GM21528 (cell line): ENCODE data around the gene DAD1.
"Not testable (repeated sequence)": the region's sequence is repeated elsewhere in the genome, so short reads cannot be mapped to it uniquely, and the experiment has no call there.

ENCODE experiments used
- ATAC-seq: cut with Tn5 transposase; IDR thresholded peaks from one replicate; pipeline ENCODE4 v1.9.1; 2021; ENCODE audit warnings: mild to moderate bottlenecking, moderate library complexity; ENCODE audit not compliant: unreplicated experiment, low FRiP score

Gene DAD1

GRCh38 chr14:22600027-22600426 is 11.0 kb upstream of the DAD1 start:
- ATAC-seq: no peak

GRCh38 chr14:22599349-22599748 is 10.3 kb upstream of the DAD1 start:
- ATAC-seq: no peak

DNA sequence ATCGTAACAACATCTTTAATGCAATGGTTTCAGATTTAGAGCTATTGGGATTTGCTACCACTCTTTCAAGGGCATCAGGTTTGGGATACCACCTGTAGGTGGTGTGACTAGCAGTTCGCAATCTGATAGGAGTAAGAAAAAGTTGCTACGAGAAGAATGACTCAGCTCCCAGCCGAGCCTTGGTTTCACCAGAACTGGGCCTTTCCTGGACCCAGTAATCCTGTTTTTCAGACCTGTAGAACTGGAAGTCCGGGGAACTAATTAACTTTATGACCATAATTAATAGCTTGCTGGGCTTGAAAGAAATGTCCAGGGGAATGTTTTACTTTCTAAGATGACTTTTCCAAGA is 9.8 kb upstream of the DAD1 start:
- no peak for ATAC-seq

DNA sequence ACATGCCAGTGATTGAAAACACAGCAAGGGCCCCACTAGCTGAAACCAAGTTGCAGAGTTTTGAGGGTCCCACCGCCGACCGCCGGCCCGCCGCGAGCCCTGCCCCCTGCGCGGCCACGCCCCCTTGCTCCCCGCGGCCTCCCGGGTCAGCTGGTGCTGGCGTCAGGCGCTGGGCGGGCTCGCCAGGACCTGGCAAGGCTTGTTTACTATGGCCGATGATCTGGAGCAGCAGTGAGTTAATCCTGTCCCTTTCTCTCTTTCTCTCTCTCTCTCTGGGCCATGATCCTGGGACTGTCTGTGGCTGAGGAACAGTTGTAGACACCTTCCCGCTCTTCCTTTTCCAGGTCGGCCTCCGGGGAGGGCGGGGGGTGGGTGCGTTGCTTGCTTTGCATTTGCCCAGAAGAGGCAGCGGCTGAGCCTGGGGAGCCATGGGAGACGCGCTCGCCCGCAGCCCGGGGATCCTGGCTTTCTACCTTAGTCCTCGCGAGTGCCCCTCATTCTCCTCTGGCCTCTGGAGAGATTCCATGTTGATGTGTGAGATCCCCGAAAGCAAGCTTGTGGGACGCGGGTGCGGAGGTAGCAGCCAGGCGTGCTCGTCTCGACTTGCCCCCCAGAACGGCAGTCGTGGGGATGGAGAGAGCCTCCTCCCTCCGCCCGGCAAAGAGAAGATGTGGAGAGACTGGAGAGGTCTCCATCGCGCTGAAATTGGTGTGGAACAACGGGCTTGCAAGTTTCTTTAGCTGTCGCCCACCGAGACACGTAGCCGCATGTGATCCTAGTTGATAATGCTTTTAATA is 9.3 kb upstream of the DAD1 start, which contains the start of gene ABHD4:
ABHD4 (plus strand) TSS at position 202 of the 797 bp plus-strand sequence; CDS start at position 209, 7 bp downstream.
- ATAC-seq: peak; percentile 80

DNA sequence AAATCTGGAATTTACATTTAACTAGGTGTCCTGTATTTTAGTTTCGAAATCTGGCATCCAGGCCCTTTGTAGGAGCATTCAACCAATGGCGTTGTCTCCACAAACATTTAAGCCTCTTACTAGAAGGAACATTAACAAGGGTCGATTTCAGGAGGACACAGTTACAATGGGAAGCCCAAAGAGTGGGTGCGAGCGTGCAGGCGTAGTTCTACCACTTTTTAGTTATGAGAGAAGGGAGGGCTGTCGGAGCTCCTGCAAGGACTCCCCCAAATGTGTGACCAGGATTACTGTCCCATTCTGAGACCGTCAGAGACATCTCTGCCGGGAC is 8.7 kb upstream of the DAD1 start:
- no peak for ATAC-seq

- ATAC-seq: no peak
Measured at GRCh38 chr14:22597265-22597664, 8.2 kb upstream of the DAD1 start.

DNA sequence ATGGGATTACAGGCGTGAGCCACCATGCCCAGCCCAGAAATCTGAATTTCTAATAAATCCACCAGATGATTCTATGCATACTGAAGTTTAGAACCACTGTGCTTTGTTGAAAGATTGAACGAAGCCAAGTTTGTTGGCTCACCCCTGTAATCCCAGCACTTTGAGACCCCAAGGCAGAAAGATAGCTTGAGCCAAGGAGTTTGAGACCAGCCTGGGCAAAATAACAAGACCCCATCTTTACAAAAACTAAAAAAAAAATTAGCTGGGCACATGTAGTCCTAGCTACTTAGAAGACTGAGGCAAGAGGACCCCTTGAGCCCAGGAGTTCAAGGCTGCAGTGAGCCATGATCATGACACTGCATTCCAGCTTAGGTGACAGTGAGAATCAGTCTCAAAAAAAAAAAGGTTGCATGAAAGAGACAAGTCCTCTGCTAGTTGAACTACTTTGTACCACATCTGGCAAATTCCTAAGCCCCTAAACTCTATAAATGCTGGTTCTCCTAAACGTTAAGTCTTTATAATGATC is 7.4 kb upstream of the DAD1 start:
- no peak for ATAC-seq

DNA sequence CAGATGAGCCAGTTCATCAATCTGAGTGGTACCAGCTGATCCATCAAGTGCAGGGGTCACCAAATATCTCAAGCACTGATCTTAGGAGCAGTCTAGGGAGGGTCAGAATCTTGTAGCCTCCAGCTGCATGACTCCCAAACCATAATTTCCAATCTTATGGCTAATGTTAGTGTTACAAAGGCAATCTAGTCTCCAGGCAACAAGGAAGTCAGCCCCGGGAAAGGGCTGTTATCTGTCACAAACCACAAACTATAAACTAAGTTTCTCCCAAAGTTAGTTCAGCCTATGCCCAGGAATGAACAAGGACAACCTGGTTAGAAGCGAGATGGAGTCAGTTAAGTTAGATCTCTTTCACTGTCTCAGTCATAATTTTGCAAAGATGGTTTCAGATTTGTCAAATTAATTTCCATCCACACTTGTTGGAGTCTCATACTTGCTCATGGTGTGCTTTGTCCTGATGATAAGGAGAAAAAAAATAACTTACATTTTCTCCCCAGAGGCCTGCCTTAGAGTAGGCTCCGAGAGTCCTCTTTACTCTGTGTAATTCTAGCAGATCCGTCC is 5.2 kb upstream of the DAD1 start:
- no peak for ATAC-seq

DNA sequence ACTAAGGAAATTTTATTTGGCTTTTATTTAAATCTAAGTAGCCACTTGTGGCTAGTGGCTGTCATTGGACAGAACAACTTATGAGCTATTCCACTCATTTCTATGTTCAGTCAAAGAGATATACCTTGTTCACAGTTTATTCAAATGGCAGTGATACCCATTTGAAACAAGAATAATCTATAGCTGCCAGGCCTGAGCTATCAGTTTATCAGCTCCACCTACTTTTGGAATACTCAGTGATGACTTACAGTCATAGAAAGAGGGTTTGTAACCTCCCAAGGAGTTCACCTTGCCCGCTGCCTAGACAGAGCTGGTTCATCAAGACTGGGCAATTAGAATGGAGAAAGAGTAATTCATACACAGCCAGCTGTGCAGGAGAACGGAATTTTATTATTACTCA is 4.6 kb upstream of the DAD1 start:
- ATAC-seq: no peak

- ATAC-seq: no peak
Measured at GRCh38 chr14:22593189-22593588, 4.2 kb upstream of the DAD1 start.

- peak; percentile 7 for ATAC-seq
Measured at GRCh38 chr14:22588526-22589095, 413 bp downstream of the DAD1 start.

DNA sequence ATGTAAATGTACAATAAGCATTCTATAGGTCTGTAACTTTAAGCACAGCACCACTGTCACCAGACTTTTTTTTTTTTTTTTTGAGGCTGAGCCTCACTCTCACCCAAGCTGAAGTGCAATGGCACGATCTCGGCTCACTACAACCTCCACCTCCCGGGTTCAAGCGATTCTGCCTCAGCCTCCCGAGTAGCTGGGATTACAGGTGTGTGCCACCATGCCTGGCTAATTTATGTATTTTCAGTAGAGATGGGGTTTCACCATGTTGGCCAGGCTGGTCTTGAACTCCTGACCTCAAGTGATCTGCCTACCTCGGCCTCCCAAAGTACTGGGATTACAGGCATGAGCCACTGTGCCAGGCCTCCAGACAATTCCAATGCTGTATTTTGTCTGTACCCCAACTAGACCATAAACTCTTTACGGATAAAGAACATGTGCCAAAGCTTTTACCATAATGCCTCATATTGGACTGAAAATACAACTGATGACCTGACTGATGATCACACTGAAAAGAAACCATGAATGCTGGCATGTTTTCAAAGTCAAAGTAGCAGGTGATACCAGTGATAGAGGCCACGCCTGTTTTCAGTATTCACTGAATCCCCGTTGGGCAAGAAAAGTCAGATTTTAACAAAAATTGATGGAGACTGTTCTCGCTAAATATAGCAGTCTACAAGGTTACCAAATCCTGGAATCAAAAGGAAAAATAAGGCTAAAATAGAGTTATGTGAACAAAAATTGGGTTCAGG is 1.2 kb downstream of the DAD1 start:
- ATAC-seq: not testable (repeated sequence)

- ATAC-seq: no peak
Measured at GRCh38 chr14:22587247-22587646, 1.8 kb downstream of the DAD1 start.

GRCh38 chr14:22583994-22584393 is 5.0 kb downstream of the DAD1 start:
- no peak for ATAC-seq

DNA sequence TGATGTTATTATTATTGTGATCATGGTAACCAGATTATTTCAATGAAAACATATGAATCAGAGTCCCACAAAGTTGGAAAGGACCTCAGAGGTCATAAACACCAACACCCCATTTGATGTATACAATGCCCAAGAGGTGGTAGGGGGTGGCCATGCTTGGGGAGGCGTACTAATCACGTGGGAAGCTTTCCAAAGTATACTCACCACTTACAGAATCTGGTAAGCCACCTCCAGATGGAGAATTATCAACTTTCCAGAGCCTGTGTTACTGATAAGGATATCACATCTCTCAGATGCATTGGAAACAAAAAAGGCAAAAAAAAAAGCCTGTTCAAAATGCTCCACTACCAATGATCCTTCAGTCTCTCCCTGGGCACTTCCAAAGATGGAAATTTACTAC is 8.4 kb downstream of the DAD1 start:
- ATAC-seq: no peak

DNA sequence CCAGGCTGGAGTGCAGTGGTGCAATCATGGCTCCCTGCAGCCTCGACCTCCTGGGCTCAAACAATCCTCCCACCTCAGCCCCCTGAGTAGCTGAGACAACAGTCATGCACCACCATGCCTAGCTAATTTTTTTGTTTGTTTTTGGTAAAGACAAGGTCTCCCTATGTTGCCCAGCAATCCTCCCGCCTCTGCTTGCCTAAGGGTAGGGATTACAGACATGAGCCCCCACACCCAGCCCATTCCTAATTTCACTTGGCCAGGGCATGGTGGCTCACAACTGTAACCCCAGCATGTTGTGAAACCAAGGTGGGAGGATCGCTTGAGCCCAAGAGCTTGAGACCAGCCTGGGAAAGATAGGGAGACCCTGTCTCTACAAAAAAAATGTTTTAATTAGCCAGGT is 9.1 kb downstream of the DAD1 start:
- no peak for ATAC-seq

DNA sequence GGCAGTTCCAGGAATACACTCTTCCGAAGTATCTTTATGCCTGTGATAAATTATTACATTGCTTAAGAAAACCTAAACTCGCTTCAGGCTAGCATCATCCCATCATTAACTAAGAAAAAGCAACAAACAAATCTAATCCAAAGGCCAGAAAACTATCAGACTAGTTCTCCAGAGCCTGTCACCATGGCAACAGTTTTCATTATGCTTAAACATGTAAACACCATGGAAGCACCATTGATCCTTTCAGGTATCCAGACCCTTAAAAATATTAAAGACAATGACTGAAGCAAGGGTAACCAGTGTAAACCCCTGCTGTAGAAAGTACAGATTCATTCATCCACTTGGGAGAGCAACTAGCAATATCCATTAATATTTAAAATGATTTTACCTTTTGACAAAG is 9.8 kb downstream of the DAD1 start:
- no peak for ATAC-seq

GRCh38 chr14:22577334-22577908 is 11.6 kb downstream of the DAD1 start:
- ATAC-seq: no peak

DNA sequence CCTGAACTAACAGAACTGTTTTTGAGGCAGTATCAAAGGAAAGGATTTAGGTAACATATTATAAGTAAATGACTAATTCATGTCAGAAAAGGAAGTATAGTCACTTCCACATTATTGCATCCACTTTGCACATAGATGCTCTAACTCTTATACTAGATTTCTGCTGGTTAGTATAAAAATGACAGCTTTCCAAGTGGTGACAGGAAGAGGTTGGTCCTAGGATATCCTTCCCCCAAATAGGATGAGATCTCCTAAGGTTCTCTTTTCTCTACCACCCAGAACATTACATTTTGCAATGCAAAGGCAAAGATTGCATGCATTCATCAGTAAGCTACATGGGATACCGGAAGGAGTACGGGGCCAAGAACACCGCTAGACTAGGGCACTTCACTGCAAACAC is 15.2 kb downstream of the DAD1 start:
- ATAC-seq: no peak

- ATAC-seq: no peak
Measured at GRCh38 chr14:22572562-22573058, 16.4 kb downstream of the DAD1 start.
